Spleen (tissue), 7 donors: ENCODE results near the gene JAK2.

ENCODE experiments used
- CTCF ChIP-seq, 11 experiments: fragments of 200-600 bp in 7 of 11; fragments of 450-650 bp in 4 of 11; sonication (generic) in 4 of 11; IDR thresholded peaks in 8 of 11; conservative IDR thresholded peaks in 3 of 11; 1 replicate in 7 of 11; 2 replicates in 4 of 11; pipeline versions ENCODE4 v1.4.0 to v1.8.0; 2016 to 2021; ENCODE audit warnings: antibody characterized with exemption in 11 of 11, inconsistent platforms in 4 of 11, mild to moderate bottlenecking in 1 of 11
- POLR2A ChIP-seq, 3 donors: fragments of 450-650 bp; IDR thresholded peaks; one replicate each; pipeline ENCODE4 v1.5.1; 2017; ENCODE audit warnings: antibody characterized with exemption in 3 of 3, mild to moderate bottlenecking in 1 of 3
- POLR2AphosphoS5 ChIP-seq, 3 donors: sonication (generic); formaldehyde crosslinking; IDR thresholded peaks; one replicate each; pipeline ENCODE4 v1.5.1; 2017; ENCODE audit warnings: antibody characterized with exemption in 3 of 3
- donor health status: DM: no; HTN: no; CAD: no; lungs with moderate emphysema.
- donor health status: DM: no; HTN: no; CAD: no.
- donor health status: DM: no; HTN: no; CAD: no.

DNA sequence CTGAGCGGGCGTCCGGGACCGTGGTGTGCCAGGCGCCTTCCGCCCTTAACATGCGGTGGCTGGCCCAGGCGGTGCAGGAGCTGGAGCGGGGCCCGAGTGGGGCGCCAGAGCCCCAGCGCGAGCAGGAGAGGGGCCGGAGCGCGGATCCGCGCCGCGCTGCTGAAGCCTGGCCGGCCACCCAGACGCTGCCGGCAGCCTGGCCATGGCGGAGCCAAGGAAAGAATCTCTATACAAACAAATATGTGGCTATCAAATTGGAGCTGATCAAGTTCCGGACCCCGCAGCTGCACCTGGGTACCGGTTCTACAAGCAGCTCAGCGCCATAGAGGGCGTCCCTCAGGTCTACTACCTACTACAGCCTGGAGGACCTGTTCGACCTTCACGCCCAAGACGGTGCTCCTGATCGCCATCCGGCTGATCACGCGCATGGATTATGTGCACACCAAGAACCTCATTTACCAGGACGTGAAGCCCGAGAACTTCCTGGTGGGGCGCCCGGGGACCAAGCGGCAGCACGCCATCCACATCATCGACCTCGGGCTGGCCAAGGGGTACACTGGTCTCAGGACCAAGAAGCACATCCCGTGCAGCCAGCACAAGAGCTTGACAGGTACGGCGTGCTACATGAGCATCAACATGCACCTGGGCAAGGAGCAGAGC is 55.8 kb downstream of the JAK2 start:
- TF ChIP-seq CTCF (IDR thresholded peaks at IDR 0.05 in 8 of 11, conservative IDR thresholded peaks at IDR 0.05 in 3 of 11): no peak
- TF ChIP-seq POLR2A (IDR thresholded peaks at IDR 0.05): no peak
- peak in 1 of 3 donors; percentile 34 for TF ChIP-seq POLR2AphosphoS5 (IDR thresholded peaks at IDR 0.05)
